ENCODE results near the gene FGGY. TPM values are rescaled to one million over a fixed set of nuclear protein-coding genes. Genes with fewer than 3 reads are reported as not detected.

FGGY gene
- total RNA-seq, 2 experiments from 2014 or later, result 11.9 to 13.6 TPM

DNA sequence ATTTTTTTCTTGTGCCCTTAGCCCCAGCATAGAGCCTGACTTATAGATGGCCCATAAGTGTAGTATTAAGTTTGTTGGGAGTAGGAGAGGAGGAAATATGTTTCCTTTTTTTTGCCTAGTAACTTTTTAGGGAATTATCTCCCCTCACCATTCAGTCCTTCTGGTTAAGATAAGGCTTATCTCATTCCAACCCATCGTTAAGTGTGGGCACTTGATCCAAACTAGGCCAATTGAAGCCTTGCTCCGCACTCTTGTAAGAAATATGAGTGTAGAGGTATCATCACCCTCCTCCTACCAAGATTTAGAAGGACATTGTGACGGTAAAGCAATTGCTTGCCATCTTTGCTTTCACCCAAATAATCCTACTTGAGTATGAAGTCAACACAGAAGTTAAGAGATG is 8.8 kb upstream of the FGGY start:
- intact Hi-C loops (cut with micrococcal nuclease), result loop anchor here (5.0 kb wide), 1 partner anchor 141 kb away; no protein-coding TSS in a partner anchor
- Mint-ChIP-seq H3K36me3 (ENCODE audit: low read depth) (no peaks in the 10 kb centered on the region), H3K9me3 (peaks cover 2% of the 10 kb centered on the region), H3K4me1 (ENCODE audit: low read depth) (peaks cover 4% of the 10 kb centered on the region), H3K4me3 (no peak overlapping the region), H3K27ac (no peak overlapping the region), H3K27me3 (peaks cover 2% of the 10 kb centered on the region)
- ChIA-PET CTCF (no interaction called here), POLR2A (no interaction called here)
- ATAC-seq (no peak), DNase-seq (no peak)
- TF ChIP-seq, protein P1, sequence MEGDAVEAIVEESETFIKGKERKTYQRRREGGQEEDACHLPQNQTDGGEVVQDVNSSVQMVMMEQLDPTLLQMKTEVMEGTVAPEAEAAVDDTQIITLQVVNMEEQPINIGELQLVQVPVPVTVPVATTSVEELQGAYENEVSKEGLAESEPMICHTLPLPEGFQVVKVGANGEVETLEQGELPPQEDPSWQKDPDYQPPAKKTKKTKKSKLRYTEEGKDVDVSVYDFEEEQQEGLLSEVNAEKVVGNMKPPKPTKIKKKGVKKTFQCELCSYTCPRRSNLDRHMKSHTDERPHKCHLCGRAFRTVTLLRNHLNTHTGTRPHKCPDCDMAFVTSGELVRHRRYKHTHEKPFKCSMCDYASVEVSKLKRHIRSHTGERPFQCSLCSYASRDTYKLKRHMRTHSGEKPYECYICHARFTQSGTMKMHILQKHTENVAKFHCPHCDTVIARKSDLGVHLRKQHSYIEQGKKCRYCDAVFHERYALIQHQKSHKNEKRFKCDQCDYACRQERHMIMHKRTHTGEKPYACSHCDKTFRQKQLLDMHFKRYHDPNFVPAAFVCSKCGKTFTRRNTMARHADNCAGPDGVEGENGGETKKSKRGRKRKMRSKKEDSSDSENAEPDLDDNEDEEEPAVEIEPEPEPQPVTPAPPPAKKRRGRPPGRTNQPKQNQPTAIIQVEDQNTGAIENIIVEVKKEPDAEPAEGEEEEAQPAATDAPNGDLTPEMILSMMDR (IDR thresholded peaks at IDR 0.05), result no peak

DNA sequence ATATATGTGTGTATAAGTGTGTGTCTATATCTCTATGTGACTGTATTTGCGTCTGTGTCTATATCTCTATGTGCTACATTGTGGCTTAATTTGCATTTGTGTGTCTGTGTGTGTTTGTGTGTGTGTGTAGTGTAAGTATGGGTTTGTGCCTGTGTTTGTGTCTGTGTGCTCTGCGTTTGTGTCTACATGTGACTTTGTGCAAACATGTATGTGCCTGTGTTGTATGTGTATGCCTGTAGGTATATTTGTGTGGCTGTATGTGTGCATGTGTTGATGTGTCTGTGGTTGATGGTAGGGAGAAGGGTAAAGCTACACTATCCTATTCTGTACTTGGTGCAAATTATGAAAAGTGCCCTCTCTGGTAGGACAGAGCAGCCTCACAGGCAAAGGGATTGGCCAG is 7.3 kb upstream of the FGGY start:
- TF ChIP-seq, protein P1 (IDR thresholded peaks at IDR 0.05), result no peak
- H3K27ac Mint-ChIP-seq, result no peak overlapping the region
- intact Hi-C loops (cut with micrococcal nuclease), result loop anchor here (5.0 kb wide), 1 partner anchor 142 kb away; no protein-coding TSS in a partner anchor
- ATAC-seq (no peak), DNase-seq (no peak)
- CTCF ChIA-PET, result no interaction called here
- H3K4me1 Mint-ChIP-seq (ENCODE audit: low read depth), result peaks cover 8% of the 10 kb centered on the region
- peaks cover 1% of the 10 kb centered on the region for H3K9me3 Mint-ChIP-seq
- H3K27me3 Mint-ChIP-seq, result peaks cover 2% of the 10 kb centered on the region
- no peaks in the 10 kb centered on the region for H3K36me3 Mint-ChIP-seq (ENCODE audit: low read depth)
- no peak overlapping the region for H3K4me3 Mint-ChIP-seq
- POLR2A ChIA-PET, result no interaction called here

DNA sequence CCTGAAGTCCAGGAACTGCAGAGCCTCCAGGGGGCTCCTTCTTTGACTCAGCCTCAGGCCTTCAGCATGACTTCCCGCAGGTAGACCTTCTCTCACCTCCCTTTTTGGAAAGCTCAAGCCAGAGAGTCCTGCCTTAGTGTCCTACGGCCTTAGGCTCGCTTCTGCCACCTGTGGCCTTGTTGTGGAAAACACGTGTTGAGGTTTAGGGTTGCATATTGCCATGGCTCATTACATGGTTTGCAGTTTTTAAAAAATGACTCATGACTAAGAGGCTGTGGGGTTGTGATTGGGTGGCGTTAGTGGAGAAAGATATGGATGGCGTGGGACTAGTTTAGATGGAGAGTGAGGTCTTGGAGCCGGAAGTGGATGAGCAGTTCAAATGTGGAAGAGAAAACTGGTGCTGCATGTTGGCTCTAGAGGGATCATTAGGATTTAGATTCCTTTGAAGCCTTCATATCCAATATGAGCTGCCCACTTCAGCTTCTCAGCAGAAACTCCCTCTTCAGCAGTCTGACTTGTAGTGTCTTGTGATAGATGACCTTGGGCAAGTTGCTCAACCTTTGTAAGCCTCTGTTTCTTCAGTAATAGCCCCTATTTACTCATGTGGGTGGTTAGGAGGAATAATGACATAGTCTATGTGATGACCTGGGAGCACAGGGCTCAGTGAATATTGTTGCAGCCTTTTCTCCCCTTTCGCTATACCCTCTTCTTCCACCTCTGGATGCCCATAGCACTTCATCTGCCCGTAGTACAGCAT is 6.5 kb upstream of the FGGY start:
- ChIA-PET CTCF (no interaction called here), POLR2A (interaction anchor here (0.6 kb wide), 1 partner anchor 11 kb away, joined by 3 read pairs; no protein-coding TSS in a partner anchor)
- Mint-ChIP-seq H3K4me3 (no peak overlapping the region), H3K27me3 (no peaks in the 10 kb centered on the region), H3K9me3 (no peaks in the 10 kb centered on the region), H3K36me3 (ENCODE audit: low read depth) (no peaks in the 10 kb centered on the region), H3K4me1 (ENCODE audit: low read depth) (peaks cover 14% of the 10 kb centered on the region), H3K27ac (no peak overlapping the region)
- TF ChIP-seq, protein P1 (IDR thresholded peaks at IDR 0.05), result peak; percentile 30
- intact Hi-C loops (cut with micrococcal nuclease), result loop anchor here (10.0 kb wide), 1 partner anchor 506 kb away; the partner anchor contains the start of gene JUN
- DNase-seq, result peak; percentile 41
- ATAC-seq, result peak; percentile 82

DNA sequence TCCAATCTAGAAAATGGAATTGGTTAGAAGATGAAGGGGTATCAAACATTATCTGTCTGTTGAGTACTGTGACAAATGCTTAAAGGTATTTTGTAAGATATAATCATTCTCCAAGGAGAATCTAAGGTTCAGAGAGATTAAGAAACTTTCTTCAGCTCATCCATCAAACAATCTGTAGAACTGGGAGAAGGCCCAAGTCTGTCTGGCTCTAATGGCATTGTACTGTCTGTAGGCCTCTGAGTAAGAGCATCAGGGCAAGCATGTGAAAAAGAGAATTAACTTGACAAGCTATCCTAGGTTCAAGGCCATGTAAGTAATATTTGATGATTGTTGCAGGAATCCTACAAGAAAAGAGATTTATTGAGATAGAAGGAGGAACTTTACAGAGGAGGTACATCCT is 5.3 kb upstream of the FGGY start:
- TF ChIP-seq, protein P1 (IDR thresholded peaks at IDR 0.05), result no peak
- intact Hi-C loops (cut with micrococcal nuclease), result loop anchor here (10.0 kb wide), 1 partner anchor 507 kb away; the partner anchor contains the start of gene JUN
- Mint-ChIP-seq H3K9me3 (no peaks in the 10 kb centered on the region), H3K27ac (no peak overlapping the region), H3K36me3 (ENCODE audit: low read depth) (no peaks in the 10 kb centered on the region), H3K4me3 (no peak overlapping the region), H3K4me1 (ENCODE audit: low read depth) (peaks cover 21% of the 10 kb centered on the region), H3K27me3 (no peaks in the 10 kb centered on the region)
- ATAC-seq, result no peak
- CTCF ChIA-PET, result no interaction called here
- no peak for DNase-seq
- POLR2A ChIA-PET, result interaction anchor here (1.5 kb wide), 1 partner anchor 12 kb away, joined by 3 read pairs; no protein-coding TSS in a partner anchor

DNA sequence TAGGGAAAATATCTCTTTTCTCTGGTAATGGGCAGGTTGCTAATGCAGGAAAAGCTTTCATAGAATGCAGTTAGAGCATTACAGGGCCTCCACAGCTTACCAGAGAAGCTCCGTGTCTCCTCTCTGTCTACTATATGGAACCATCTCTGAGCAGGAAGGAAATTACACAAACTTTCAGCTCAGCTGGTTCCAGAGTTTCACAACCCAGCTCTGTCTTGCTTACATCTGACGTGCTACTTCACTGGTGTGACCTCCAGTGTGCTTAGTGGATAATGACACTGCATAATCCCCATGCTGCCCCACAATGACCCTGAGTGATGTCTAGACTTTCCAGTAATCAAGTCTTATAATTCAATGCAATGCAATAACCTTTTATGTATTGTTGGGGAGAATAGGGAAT is 4.3 kb upstream of the FGGY start:
- TF ChIP-seq, protein P1 (IDR thresholded peaks at IDR 0.05), result no peak
- ChIA-PET CTCF (no interaction called here), POLR2A (interaction anchor here (1.5 kb wide), 1 partner anchor 13 kb away, joined by 3 read pairs; no protein-coding TSS in a partner anchor)
- ATAC-seq, result no peak
- Mint-ChIP-seq H3K36me3 (ENCODE audit: low read depth) (no peaks in the 10 kb centered on the region), H3K4me1 (ENCODE audit: low read depth) (peaks cover 23% of the 10 kb centered on the region), H3K27ac (no peak overlapping the region), H3K27me3 (no peaks in the 10 kb centered on the region), H3K4me3 (no peak overlapping the region), H3K9me3 (no peaks in the 10 kb centered on the region)
- intact Hi-C loops (cut with micrococcal nuclease), result loop anchor here (10.0 kb wide), 1 partner anchor 508 kb away; the partner anchor contains the start of gene JUN
- DNase-seq, result no peak
